ENCODE data around the gene AMOTL2.

- no peak for TF ChIP-seq REST (IDR thresholded peaks at IDR 0.05; ENCODE audit: insufficient read depth in 1 of 2, low read depth in 2 of 2, low read length in 2 of 2)
- no peak for TF ChIP-seq POLR2AphosphoS5 (IDR thresholded peaks at IDR 0.05; ENCODE audit: low read depth, low read length)
- TF ChIP-seq SIN3A (IDR thresholded peaks at IDR 0.05; ENCODE audit: borderline replicate concordance, insufficient read depth, low read length): no peak
- TF ChIP-seq TAF1 (IDR thresholded peaks at IDR 0.05; ENCODE audit: borderline replicate concordance, insufficient read depth, low read length): no peak
Observed at GRCh38 chr3:134380249-134380648, 6.0 kb upstream of the AMOTL2 start.

Data from PFSK-1 (cell line).